K562 (cell line): Measurements from ENCODE around the gene AP2S1. TPM values are rescaled to one million over a fixed set of nuclear protein-coding genes. Genes with fewer than 3 reads are reported as not detected.

Source experiments
- DIDO1 ChIP-seq: fragments of 450-650 bp; IDR thresholded peaks from 2 replicates; pipeline ENCODE4 v1.6.1; 2016; ENCODE audit warnings: low read depth, missing biosample characterization, missing genetic modification characterization
- IRF2 ChIP-seq: sonication (generic); formaldehyde crosslinking; IDR thresholded peaks from 2 replicates; pipeline ENCODE4 v1.8.1; 2022; ENCODE audit warnings: mild to moderate bottlenecking, missing genetic modification reagents
- KAT2B ChIP-seq: IDR thresholded peaks from one replicate; pipeline ENCODE4 v1.6.1; 2012; ENCODE audit warnings: low read depth, mild to moderate bottlenecking, control low read depth, inconsistent platforms, low read length, moderate library complexity
- KAT8 ChIP-seq: fragments of 450-650 bp; IDR thresholded peaks from 2 replicates; pipeline ENCODE4 v1.6.1; 2016; ENCODE audit warnings: low read depth, mild to moderate bottlenecking
- KDM2B ChIP-seq: fragments of 250-450 bp; sonication (Bioruptor Pico); IDR thresholded peaks from 2 replicates; pipeline ENCODE4 v1.8.0; 2021; ENCODE audit warnings: mild to moderate bottlenecking, moderate library complexity
- LEF1 ChIP-seq: fragments of 450-650 bp; IDR thresholded peaks from 2 replicates; pipeline ENCODE4 v1.6.1; 2016; ENCODE audit warnings: mild to moderate bottlenecking
- POLR2AphosphoS2 ChIP-seq: IDR thresholded peaks from 2 replicates; pipeline ENCODE4 v1.6.1; 2012; ENCODE audit warnings: low read length, improper control_type of control experiment
- PRPF4 ChIP-seq: fragments of 200-400 bp; formaldehyde crosslinking; IDR thresholded peaks from one replicate; pipeline ENCODE4 v1.6.1; 2017; ENCODE audit warnings: low read length, low read depth, mild to moderate bottlenecking; ENCODE audit not compliant: insufficient read depth, poor library complexity, severe bottlenecking
- PTRF ChIP-seq: fragments of 450-650 bp; IDR thresholded peaks from 2 replicates; pipeline ENCODE4 v1.6.1; 2016; ENCODE audit warnings: mild to moderate bottlenecking, missing genetic modification characterization, missing compliant biosample characterization
- RFX5 ChIP-seq: IDR thresholded peaks from 2 replicates; pipeline ENCODE4 v1.6.1; 2011; ENCODE audit warnings: low read depth, mild to moderate bottlenecking, improper control_type of control experiment, low read length
- SIN3B ChIP-seq: fragments of 450-650 bp; IDR thresholded peaks from 2 replicates; pipeline ENCODE4 v1.6.1; 2017; ENCODE audit warnings: low read depth, mild to moderate bottlenecking, moderate library complexity
- ZNF212 ChIP-seq: fragments of 450-650 bp; formaldehyde crosslinking; IDR thresholded peaks from 2 replicates; pipeline ENCODE4 v1.4.0; 2020; ENCODE audit warnings: mild to moderate bottlenecking
- ZNF232 ChIP-seq: sonication (generic); formaldehyde crosslinking; IDR thresholded peaks from 2 replicates; pipeline ENCODE4 v1.8.0; 2022; ENCODE audit warnings: mild to moderate bottlenecking, missing genetic modification reagents
- ZNF324 ChIP-seq: fragments of 250-450 bp; sonication (Bioruptor Pico); IDR thresholded peaks from 2 replicates; pipeline ENCODE4 v1.4.0; 2020; ENCODE audit warnings: mild to moderate bottlenecking
- ZNF584 ChIP-seq: fragments of 200-800 bp; sonication (Bioruptor generic); IDR thresholded peaks from 2 replicates; pipeline ENCODE4 v1.6.1; 2016; ENCODE audit warnings: low read depth, mild to moderate bottlenecking, missing genetic modification characterization, missing compliant biosample characterization
- ZNF668 ChIP-seq: fragments of 250-450 bp; sonication (Bioruptor Pico); IDR thresholded peaks from 2 replicates; pipeline ENCODE4 v1.8.0; 2022; ENCODE audit warnings: mild to moderate bottlenecking, inconsistent platforms
- ZNF699 ChIP-seq: fragments of 250-450 bp; sonication (Bioruptor Pico); IDR thresholded peaks from 2 replicates; pipeline ENCODE4 v1.8.0; 2021; ENCODE audit warnings: mild to moderate bottlenecking, moderate library complexity; ENCODE audit not compliant: insufficient replicate concordance
- ZNF79 ChIP-seq: fragments of 250-450 bp; sonication (Bioruptor Pico); IDR thresholded peaks from 2 replicates; pipeline ENCODE4 v1.4.0; 2020; ENCODE audit warnings: low read depth, mild to moderate bottlenecking, moderate library complexity
- polyA plus RNA-seq, 8 experiments: library from polyadenylated mRNA; depleted of rRNA in 4 of 8; stranded (reverse) in 5 of 8; unstranded in 3 of 8; fragments of >200 nt; fragmentation: Nextera tagmentation in 2 of 8; fragmentation: Illumina TruSeq in 1 of 8; extraction: Ambion mirVana in 2 of 8; extraction: Trizol in 1 of 8; gene quantifications; 2 replicates each; pipeline versions ENCODE4 v1.2.1 to v1.2.3, GENCODE V29; 2011 to 2014; ENCODE audit warnings: inconsistent platforms in 1 of 8, missing spikeins in 1 of 8
- total RNA-seq, 7 experiments: library from RNA; depleted of rRNA in 6 of 7; stranded (reverse); fragments of >200 nt in 6 of 7; fragmentation: Illumina TruSeq in 2 of 7; extraction: Trizol in 2 of 7; gene quantifications; 2 replicates each; pipeline versions ENCODE4 v1.2.1 to v1.2.3, GENCODE V29; 2011 to 2021; ENCODE audit warnings: low replicate concordance in 1 of 7
- TF ChIP-seq, protein P1 (sequence below), 2 experiments: fragments of 450-650 bp; IDR thresholded peaks; 2 replicates each; pipeline ENCODE4 v1.6.1; 2016
- TF ChIP-seq, protein P2 (sequence below): fragments of 200-400 bp; formaldehyde crosslinking; IDR thresholded peaks from 2 replicates; pipeline ENCODE4 v1.6.1; 2017; ENCODE audit warnings: mild to moderate bottlenecking, low read depth, low read length, moderate library complexity
- TF ChIP-seq, protein P3 (sequence below): fragments of 450-650 bp; IDR thresholded peaks from 2 replicates; pipeline ENCODE4 v1.7.0; 2016; ENCODE audit warnings: borderline replicate concordance
- TF ChIP-seq, protein P4 (sequence below): sonication (generic); formaldehyde crosslinking; IDR thresholded peaks from 2 replicates; pipeline ENCODE4 v1.8.1; 2023; ENCODE audit warnings: mild to moderate bottlenecking, missing genetic modification reagents

AP2S1 gene
- total and polyA plus RNA-seq, 9 of the 15 experiments (the other 6 are each of a cell fraction or from before 2014, with no cell fraction given), result 32.4 to 294 (median 136) TPM

DNA sequence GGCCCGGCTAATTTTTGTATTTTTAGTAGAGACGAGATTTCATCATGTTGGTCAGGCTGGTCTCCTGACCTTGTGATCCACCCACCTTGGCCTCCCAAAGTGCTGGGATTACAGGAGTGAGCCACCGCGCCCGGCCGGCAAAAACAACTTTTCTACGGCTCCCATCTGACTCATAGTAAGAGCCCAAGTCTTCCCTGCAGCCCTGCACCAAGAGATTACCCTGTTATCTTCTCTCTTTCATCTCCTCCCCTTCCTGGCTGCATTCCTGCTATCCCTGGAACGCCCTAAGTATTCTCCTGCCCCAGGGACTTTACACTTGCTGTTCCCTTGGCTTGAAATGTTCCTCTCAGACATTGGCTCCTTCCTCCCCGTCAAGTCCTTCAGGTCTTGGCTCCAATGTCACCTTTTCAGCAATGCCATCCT lies 6.6 kb downstream of the AP2S1 start (continued):
- TF ChIP-seq, protein P1, sequence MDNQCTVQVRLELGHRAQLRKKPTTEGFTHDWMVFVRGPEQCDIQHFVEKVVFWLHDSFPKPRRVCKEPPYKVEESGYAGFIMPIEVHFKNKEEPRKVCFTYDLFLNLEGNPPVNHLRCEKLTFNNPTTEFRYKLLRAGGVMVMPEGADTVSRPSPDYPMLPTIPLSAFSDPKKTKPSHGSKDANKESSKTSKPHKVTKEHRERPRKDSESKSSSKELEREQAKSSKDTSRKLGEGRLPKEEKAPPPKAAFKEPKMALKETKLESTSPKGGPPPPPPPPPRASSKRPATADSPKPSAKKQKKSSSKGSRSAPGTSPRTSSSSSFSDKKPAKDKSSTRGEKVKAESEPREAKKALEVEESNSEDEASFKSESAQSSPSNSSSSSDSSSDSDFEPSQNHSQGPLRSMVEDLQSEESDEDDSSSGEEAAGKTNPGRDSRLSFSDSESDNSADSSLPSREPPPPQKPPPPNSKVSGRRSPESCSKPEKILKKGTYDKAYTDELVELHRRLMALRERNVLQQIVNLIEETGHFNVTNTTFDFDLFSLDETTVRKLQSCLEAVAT (IDR thresholded peaks at IDR 0.05), result peak in 1 of 2 experiments; percentile 64; a peak in 2 of 4 replicates
- TF ChIP-seq DIDO1 (tag) (no peak), ZNF212 (no peak), ZNF79 (CRISPR knock-in tag) (no peak), KDM2B (CRISPR knock-in tag) (no peak), PRPF4 (no peak), KAT2B (no peak), LEF1 (peak; percentile 88), POLR2AphosphoS2 (no peak), ZNF699 (CRISPR knock-in tag) (no peak), RFX5 (no peak), ZNF668 (CRISPR knock-in tag) (no peak), ZNF232 (no peak), SIN3B (no peak), KAT8 (no peak), ZNF584 (no peak), ZNF324 (CRISPR knock-in tag) (no peak), IRF2 (CRISPR knock-in tag) (no peak), PTRF (no peak)
- TF ChIP-seq, protein P2, sequence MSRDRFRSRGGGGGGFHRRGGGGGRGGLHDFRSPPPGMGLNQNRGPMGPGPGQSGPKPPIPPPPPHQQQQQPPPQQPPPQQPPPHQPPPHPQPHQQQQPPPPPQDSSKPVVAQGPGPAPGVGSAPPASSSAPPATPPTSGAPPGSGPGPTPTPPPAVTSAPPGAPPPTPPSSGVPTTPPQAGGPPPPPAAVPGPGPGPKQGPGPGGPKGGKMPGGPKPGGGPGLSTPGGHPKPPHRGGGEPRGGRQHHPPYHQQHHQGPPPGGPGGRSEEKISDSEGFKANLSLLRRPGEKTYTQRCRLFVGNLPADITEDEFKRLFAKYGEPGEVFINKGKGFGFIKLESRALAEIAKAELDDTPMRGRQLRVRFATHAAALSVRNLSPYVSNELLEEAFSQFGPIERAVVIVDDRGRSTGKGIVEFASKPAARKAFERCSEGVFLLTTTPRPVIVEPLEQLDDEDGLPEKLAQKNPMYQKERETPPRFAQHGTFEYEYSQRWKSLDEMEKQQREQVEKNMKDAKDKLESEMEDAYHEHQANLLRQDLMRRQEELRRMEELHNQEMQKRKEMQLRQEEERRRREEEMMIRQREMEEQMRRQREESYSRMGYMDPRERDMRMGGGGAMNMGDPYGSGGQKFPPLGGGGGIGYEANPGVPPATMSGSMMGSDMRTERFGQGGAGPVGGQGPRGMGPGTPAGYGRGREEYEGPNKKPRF, result no peak
- TF ChIP-seq, protein P3, sequence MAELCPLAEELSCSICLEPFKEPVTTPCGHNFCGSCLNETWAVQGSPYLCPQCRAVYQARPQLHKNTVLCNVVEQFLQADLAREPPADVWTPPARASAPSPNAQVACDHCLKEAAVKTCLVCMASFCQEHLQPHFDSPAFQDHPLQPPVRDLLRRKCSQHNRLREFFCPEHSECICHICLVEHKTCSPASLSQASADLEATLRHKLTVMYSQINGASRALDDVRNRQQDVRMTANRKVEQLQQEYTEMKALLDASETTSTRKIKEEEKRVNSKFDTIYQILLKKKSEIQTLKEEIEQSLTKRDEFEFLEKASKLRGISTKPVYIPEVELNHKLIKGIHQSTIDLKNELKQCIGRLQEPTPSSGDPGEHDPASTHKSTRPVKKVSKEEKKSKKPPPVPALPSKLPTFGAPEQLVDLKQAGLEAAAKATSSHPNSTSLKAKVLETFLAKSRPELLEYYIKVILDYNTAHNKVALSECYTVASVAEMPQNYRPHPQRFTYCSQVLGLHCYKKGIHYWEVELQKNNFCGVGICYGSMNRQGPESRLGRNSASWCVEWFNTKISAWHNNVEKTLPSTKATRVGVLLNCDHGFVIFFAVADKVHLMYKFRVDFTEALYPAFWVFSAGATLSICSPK, result no peak
- TF ChIP-seq, protein P4, sequence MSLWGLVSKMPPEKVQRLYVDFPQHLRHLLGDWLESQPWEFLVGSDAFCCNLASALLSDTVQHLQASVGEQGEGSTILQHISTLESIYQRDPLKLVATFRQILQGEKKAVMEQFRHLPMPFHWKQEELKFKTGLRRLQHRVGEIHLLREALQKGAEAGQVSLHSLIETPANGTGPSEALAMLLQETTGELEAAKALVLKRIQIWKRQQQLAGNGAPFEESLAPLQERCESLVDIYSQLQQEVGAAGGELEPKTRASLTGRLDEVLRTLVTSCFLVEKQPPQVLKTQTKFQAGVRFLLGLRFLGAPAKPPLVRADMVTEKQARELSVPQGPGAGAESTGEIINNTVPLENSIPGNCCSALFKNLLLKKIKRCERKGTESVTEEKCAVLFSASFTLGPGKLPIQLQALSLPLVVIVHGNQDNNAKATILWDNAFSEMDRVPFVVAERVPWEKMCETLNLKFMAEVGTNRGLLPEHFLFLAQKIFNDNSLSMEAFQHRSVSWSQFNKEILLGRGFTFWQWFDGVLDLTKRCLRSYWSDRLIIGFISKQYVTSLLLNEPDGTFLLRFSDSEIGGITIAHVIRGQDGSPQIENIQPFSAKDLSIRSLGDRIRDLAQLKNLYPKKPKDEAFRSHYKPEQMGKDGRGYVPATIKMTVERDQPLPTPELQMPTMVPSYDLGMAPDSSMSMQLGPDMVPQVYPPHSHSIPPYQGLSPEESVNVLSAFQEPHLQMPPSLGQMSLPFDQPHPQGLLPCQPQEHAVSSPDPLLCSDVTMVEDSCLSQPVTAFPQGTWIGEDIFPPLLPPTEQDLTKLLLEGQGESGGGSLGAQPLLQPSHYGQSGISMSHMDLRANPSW, result no peak
